Adrenal gland (tissue), 12 donors: Measurements from ENCODE around the gene BTN1A1. TPM values are rescaled to one million over a fixed set of nuclear protein-coding genes. Genes with fewer than 3 reads are reported as not detected.
A peak's percentile ranks its signal among the peaks of the same experiment; 100 is the strongest.

ENCODE experiments used
- DNase-seq, 7 donors: peaks; one replicate each; pipeline ENCODE4 v3.0.0-alpha.2; 2019 to 2020
- H3K27ac ChIP-seq, 5 donors: fragments of 200-600 bp; sonication (generic) in 4 of 5; 1 replicate in 3 of 5; 2 replicates in 2 of 5; pipeline versions ENCODE4 v1.5.1 to v1.8.0; 2016 to 2020; ENCODE audit warnings: mild to moderate bottlenecking in 1 of 5
- H3K27me3 ChIP-seq: fragments of 200-600 bp; 2 replicates; pipeline ENCODE4 v1.8.0; 2021
- H3K36me3 ChIP-seq, 2 donors: fragments of 200-600 bp; replicated peaks in 1 of 2; 1 replicate in 1 of 2; 2 replicates in 1 of 2; pipeline versions ENCODE4 v1.5.1 to v1.8.0; 2018 to 2022
- H3K4me1 ChIP-seq, 2 donors: fragments of 200-600 bp; replicated peaks in 1 of 2; 1 replicate in 1 of 2; 2 replicates in 1 of 2; pipeline versions ENCODE4 v1.5.1 to v1.8.0; 2018 to 2021
- H3K4me3 ChIP-seq, 4 donors: fragments of 200-600 bp; sonication (generic) in 3 of 4; one replicate each; pipeline ENCODE4 v1.5.1; 2016 to 2018
- H3K9me3 ChIP-seq, 3 donors: fragments of 200-600 bp; sonication (generic) in 1 of 3; replicated peaks in 1 of 3; 1 replicate in 2 of 3; 2 replicates in 1 of 3; pipeline versions ENCODE4 v1.5.1 to v1.8.0; 2016 to 2021
- CTCF ChIP-seq, 6 experiments: fragments of 450-650 bp in 4 of 6; fragments of 200-600 bp in 2 of 6; sonication (generic) in 1 of 6; IDR thresholded peaks; 1 replicate in 5 of 6; 2 replicates in 1 of 6; pipeline versions ENCODE4 v1.5.1 to v1.8.0; 2016 to 2021; ENCODE audit warnings: antibody characterized with exemption in 6 of 6, mild to moderate bottlenecking in 2 of 6, moderate library complexity in 1 of 6
- POLR2A ChIP-seq, 2 donors: fragments of 450-650 bp; IDR thresholded peaks; one replicate each; pipeline ENCODE4 v1.6.1; 2017; ENCODE audit warnings: antibody characterized with exemption in 2 of 2, mild to moderate bottlenecking in 2 of 2, moderate library complexity in 1 of 2
- WGBS, 4 donors: extraction: QIAGEN DNeasy Blood & Tissue Kit in 2 of 4; methylation state at CpG; one replicate each; pipeline versions ENCODE4 v1.1.5 to v1.1.7; 2013 to 2017; 5-methylcytosine and 5-hydroxymethylcytosine counted together
- intact Hi-C, 2 donors: fragments of 100-400 bp; cut with DNase I; formaldehyde crosslinking; loops; one replicate each; pipeline versions ENCODE4 v1.14.1 to v1.15.0; 2022 to 2023
- polyA plus RNA-seq, 3 donors: library from polyadenylated mRNA; stranded (reverse); fragments of 200-250 nt in 2 of 3; fragments of 350-450 nt in 1 of 3; fragmentation: Illumina TruSeq in 1 of 3; extraction: RNeasy Lipid Tissue Mini Kit (QIAGEN cat#74804) in 1 of 3; gene quantifications; one replicate each; pipeline ENCODE4 v1.2.3, GENCODE V29; 2013 to 2014
- small RNA-seq, 2 donors: library from RNA; depleted of rRNA; stranded (forward); fragments of <200 nt; gene quantifications; one replicate each; pipeline ENCODE3, GENCODE V24; 2016
- total RNA-seq, 9 donors: library from RNA; depleted of rRNA in 4 of 9; stranded (reverse); fragments of >200 nt in 4 of 9; fragments of 120-200 nt in 1 of 9; fragmentation: NEBNext Ultra II Directional in 1 of 9; extraction: Animal tissue kit (Norgen Biotek cat#: 25700) in 1 of 9; gene quantifications; one replicate each; pipeline versions ENCODE4 v1.1.0 to v1.2.4, GENCODE V29; 2013 to 2023
- donor health status: healthy with polysubstance abuse.
- donor health status: Bipolar disorder and iron deficiency.
- donor health status: DM: yes; HTN: yes; CAD: no.
- donor health status: DM: no; HTN: no; CAD: no.
- donor health status: DM: no; HTN: no; CAD: no.
- donor health status: DM: yes; HTN: yes; CAD: no.

Gene BTN1A1
- total and polyA plus RNA-seq, 12 donors: 0.28 TPM; not detected in 11

- no peak for DNase-seq
- H3K9me3 ChIP-seq: no peaks in the 10 kb centered on the region
- no peak overlapping the region for H3K27ac ChIP-seq
- no peaks in the 10 kb centered on the region for H3K27me3 ChIP-seq
- intact Hi-C loops: loop anchor here in 1 of 2 donors (10.0 kb wide), 1 partner anchor 241 kb away; no protein-coding TSS in a partner anchor
- H3K4me1 ChIP-seq: peaks cover 3 to 13% of the 10 kb centered on the region in 2 donors
- WGBS, 4 donors: 50 to 61% (median 56%) methylated on average over 19 of the region's 19 CpGs
- no peaks in the 10 kb centered on the region for H3K36me3 ChIP-seq
- H3K4me3 ChIP-seq: no peak overlapping the region
- no peak for TF ChIP-seq CTCF (IDR thresholded peaks at IDR 0.05)
- no peak for TF ChIP-seq POLR2A (IDR thresholded peaks at IDR 0.05)
Measured at GRCh38 chr6:26555505-26556262, 55.6 kb downstream of the BTN1A1 start.

- TF ChIP-seq CTCF (IDR thresholded peaks at IDR 0.05) (no peak), POLR2A (IDR thresholded peaks at IDR 0.05) (no peak)
- Histone ChIP-seq H3K9me3 (no peaks in the 10 kb centered on the region), H3K4me3 (no peak overlapping the region), H3K36me3 (no peaks in the 10 kb centered on the region), H3K27ac (no peak overlapping the region), H3K4me1 (peaks cover 3 to 13% of the 10 kb centered on the region in 2 donors), H3K27me3 (no peaks in the 10 kb centered on the region)
- intact Hi-C loops: loop anchor here in 1 of 2 donors (10.0 kb wide), 1 partner anchor 242 kb away; no protein-coding TSS in a partner anchor
- peak in 5 of 7 donors; percentile 31 to 80 (median 48) for DNase-seq
- 33 to 39% (median 35%) methylated on average over 16 of the region's 16 CpGs for WGBS, 4 donors
Measured at GRCh38 chr6:26556263-26557070, 56.4 kb downstream of the BTN1A1 start.

Small RNAs within 50 kb of the gene (small RNA-seq; reads per million reads assigned to genes)
- gene RNU6-502P: 0 reads per million in 2 donors

Other genes with a start within 250 kb of the BTN1A1 start
- 10 to 100 TPM; 31.4 to 95.3 (median 59.6) TPM for gene BTN3A2, start 135.1 kb upstream of the BTN1A1 start, total RNA-seq
- 10 to 100 TPM; 30.4 to 33.7 (median 31.4) TPM for gene BTN3A2, start 135.1 kb upstream of the BTN1A1 start, polyA plus RNA-seq
- gene BTN2A2, start 117.2 kb upstream of the BTN1A1 start, total RNA-seq: 10 to 100 TPM; 12.8 to 37.8 (median 20.4) TPM
- gene BTN2A2, start 117.2 kb upstream of the BTN1A1 start, polyA plus RNA-seq: 10 to 100 TPM in 2 of 3 donors, 1 to 10 TPM in 1; 9.6 to 24.5 (median 11.1) TPM
- gene BTN3A1, start 98.0 kb upstream of the BTN1A1 start, total RNA-seq: 10 to 100 TPM; 26.3 to 56.7 (median 39.0) TPM
- 10 to 100 TPM; 17.5 to 38.3 (median 21.9) TPM for gene BTN3A1, start 98.0 kb upstream of the BTN1A1 start, polyA plus RNA-seq
- gene BTN3A3, start 59.8 kb upstream of the BTN1A1 start, total RNA-seq: 10 to 100 TPM; 23.8 to 52.9 (median 34.5) TPM
- 10 to 100 TPM; 11.5 to 32.7 (median 15.9) TPM for gene BTN3A3, start 59.8 kb upstream of the BTN1A1 start, polyA plus RNA-seq
- 10 to 100 TPM; 11.4 to 52.0 (median 22.8) TPM for gene BTN2A1, start 42.3 kb upstream of the BTN1A1 start, total RNA-seq
- gene BTN2A1, start 42.3 kb upstream of the BTN1A1 start, polyA plus RNA-seq: 10 to 100 TPM; 18.4 to 38.5 (median 19.0) TPM
- 10 to 100 TPM; 29.6 to 68.9 (median 48.6) TPM for gene HMGN4, start 38.1 kb downstream of the BTN1A1 start, total RNA-seq
- gene HMGN4, start 38.1 kb downstream of the BTN1A1 start, polyA plus RNA-seq: 10 to 100 TPM; 13.9 to 49.1 (median 21.6) TPM
- 10 to 100 TPM; 11.4 to 21.6 (median 12.6) TPM for gene ABT1, start 96.7 kb downstream of the BTN1A1 start, total RNA-seq
- 10 to 100 TPM in 1 of 3 donors, 1 to 10 TPM in 2; 7.3 to 10.1 (median 9.1) TPM for gene ABT1, start 96.7 kb downstream of the BTN1A1 start, polyA plus RNA-seq
- 10 to 100 TPM; 10.6 to 37.5 (median 25.4) TPM for gene ZNF322, start 159.4 kb downstream of the BTN1A1 start, total RNA-seq
- 10 to 100 TPM in 1 of 3 donors, 1 to 10 TPM in 2; 5.3 to 22.5 (median 8.6) TPM for gene ZNF322, start 159.4 kb downstream of the BTN1A1 start, polyA plus RNA-seq